ENCODE results near the gene HS3ST5. TPM values are rescaled to one million over a fixed set of nuclear protein-coding genes. Genes with fewer than 3 reads are reported as not detected.
"Not testable (repeated sequence)": the region's sequence is repeated elsewhere in the genome, so short reads cannot be mapped to it uniquely, and the experiment has no call there.

Gene HS3ST5
- total RNA-seq, 4 donors from 2014 or later, result not detected

DNA sequence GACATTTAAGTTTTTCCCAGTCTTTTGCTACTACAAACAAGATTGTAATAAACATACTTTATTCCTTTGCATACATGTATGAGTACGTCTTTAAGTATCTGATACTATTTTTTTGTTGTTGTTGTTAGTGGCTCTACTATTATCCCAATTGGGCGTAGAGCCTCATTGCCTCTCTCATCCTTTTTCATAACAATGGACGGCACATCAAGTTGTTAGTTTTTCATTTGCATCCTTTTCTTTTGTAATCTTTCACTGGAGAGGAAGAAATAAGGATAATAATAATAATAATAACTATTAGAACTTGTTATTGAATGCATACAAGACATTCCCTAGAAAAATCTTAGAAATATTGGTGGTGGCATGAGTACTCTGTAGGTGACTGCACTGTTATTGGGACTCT, 23.1 kb downstream of the HS3ST5 start:
- 94 to 98% methylated on average over 3 of the region's 3 CpGs for WGBS, 2 donors

GRCh38 chr6:114315831-114316595, 26.8 kb downstream of the HS3ST5 start:
- peaks cover 7% of the 10 kb centered on the region in 2 donors for H3K4me1 ChIP-seq
- H3K27me3 ChIP-seq, result no peaks in the 10 kb centered on the region
- peak in 1 of 2 donors; percentile 2 for DNase-seq
- no peaks in the 10 kb centered on the region for H3K36me3 ChIP-seq
- WGBS, 2 donors, result 47 to 50% methylated on average over 5 of the region's 5 CpGs
- no peak for TF ChIP-seq POLR2A (IDR thresholded peaks at IDR 0.05)
- TF ChIP-seq, protein P1, sequence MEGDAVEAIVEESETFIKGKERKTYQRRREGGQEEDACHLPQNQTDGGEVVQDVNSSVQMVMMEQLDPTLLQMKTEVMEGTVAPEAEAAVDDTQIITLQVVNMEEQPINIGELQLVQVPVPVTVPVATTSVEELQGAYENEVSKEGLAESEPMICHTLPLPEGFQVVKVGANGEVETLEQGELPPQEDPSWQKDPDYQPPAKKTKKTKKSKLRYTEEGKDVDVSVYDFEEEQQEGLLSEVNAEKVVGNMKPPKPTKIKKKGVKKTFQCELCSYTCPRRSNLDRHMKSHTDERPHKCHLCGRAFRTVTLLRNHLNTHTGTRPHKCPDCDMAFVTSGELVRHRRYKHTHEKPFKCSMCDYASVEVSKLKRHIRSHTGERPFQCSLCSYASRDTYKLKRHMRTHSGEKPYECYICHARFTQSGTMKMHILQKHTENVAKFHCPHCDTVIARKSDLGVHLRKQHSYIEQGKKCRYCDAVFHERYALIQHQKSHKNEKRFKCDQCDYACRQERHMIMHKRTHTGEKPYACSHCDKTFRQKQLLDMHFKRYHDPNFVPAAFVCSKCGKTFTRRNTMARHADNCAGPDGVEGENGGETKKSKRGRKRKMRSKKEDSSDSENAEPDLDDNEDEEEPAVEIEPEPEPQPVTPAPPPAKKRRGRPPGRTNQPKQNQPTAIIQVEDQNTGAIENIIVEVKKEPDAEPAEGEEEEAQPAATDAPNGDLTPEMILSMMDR (IDR thresholded peaks at IDR 0.05), result no peak
- intact Hi-C loops (cut with DNase I), result no loop called here
- H3K27ac ChIP-seq, result no peak overlapping the region
- no peak overlapping the region for H3K4me3 ChIP-seq (replicated peaks in 1 of 3)
- H3K9me3 ChIP-seq, result no peaks in the 10 kb centered on the region

More for the DNA sequence above, 23.1 kb downstream of the HS3ST5 start:
- Histone ChIP-seq H3K27ac (no peak overlapping the region), H3K9me3 (no peaks in the 10 kb centered on the region), H3K36me3 (no peaks in the 10 kb centered on the region), H3K4me1 (peaks cover 7% of the 10 kb centered on the region in 2 donors), H3K4me3 (replicated peaks in 1 of 3) (no peak overlapping the region), H3K27me3 (no peaks in the 10 kb centered on the region)
- no peak for DNase-seq
- TF ChIP-seq, protein P1 (IDR thresholded peaks at IDR 0.05), result no peak
- TF ChIP-seq POLR2A (IDR thresholded peaks at IDR 0.05), result no peak
- intact Hi-C loops (cut with DNase I), result no loop called here

- H3K4me1 ChIP-seq; H3K9me3 ChIP-seq; intact Hi-C loops (cut with DNase I); H3K27ac ChIP-seq; H3K27me3 ChIP-seq; H3K4me3 ChIP-seq (replicated peaks in 1 of 3); DNase-seq; H3K36me3 ChIP-seq: not testable (repeated sequence)
- WGBS, 2 donors, result 98 to 99% methylated on average over 6 of the region's 6 CpGs
Observed at GRCh38 chr6:114313816-114314215, 29.0 kb downstream of the HS3ST5 start.

DNA sequence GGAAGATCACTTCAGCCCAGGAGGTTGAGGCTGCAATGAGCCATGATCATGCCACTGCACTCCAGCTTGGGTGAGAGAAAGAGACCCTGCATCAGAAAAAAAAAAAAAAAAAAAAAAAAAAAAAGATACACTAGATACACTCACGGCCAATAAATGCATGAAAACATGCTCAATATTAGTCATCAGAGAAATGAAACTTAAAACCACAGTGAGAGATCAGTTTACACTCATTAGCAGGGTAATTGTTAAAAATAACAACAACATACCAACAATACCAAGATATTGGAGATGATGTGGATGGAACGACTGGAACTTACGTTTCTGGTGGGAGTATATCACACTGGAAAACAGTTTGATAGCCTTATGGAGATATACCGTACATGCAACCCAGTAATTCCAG, 29.9 kb downstream of the HS3ST5 start:
- no peaks in the 10 kb centered on the region for H3K27me3 ChIP-seq
- WGBS, 2 donors, result 90 to 93% methylated on average over 4 of the region's 4 CpGs
- no peaks in the 10 kb centered on the region for H3K36me3 ChIP-seq
- intact Hi-C loops (cut with DNase I), result no loop called here
- no peak overlapping the region for H3K27ac ChIP-seq
- TF ChIP-seq POLR2A (IDR thresholded peaks at IDR 0.05), result no peak
- TF ChIP-seq, protein P1 (IDR thresholded peaks at IDR 0.05), result no peak
- no peak overlapping the region for H3K4me3 ChIP-seq (replicated peaks in 1 of 3)
- H3K9me3 ChIP-seq, result no peaks in the 10 kb centered on the region
- no peak for DNase-seq
- H3K4me1 ChIP-seq, result peaks cover 7% of the 10 kb centered on the region in 2 donors

GRCh38 chr6:114310053-114310452, 32.8 kb downstream of the HS3ST5 start:
- H3K36me3 ChIP-seq, result no peaks in the 10 kb centered on the region
- WGBS, 2 donors, result 85% methylated on average over 2 of the region's 2 CpGs
- no peaks in the 10 kb centered on the region for H3K27me3 ChIP-seq
- intact Hi-C loops (cut with DNase I), result no loop called here
- no peak for DNase-seq
- no peaks in the 10 kb centered on the region for H3K4me1 ChIP-seq
- TF ChIP-seq, protein P1 (IDR thresholded peaks at IDR 0.05), result no peak
- TF ChIP-seq POLR2A (IDR thresholded peaks at IDR 0.05), result no peak
- H3K27ac ChIP-seq, result no peak overlapping the region
- H3K4me3 ChIP-seq (replicated peaks in 1 of 3), result no peak overlapping the region
- H3K9me3 ChIP-seq, result no peaks in the 10 kb centered on the region

Measured in thyroid gland (tissue), 4 donors.